ENCODE measurements around the gene UBE2O. TPM values are rescaled to one million over a fixed set of nuclear protein-coding genes. Genes with fewer than 3 reads are reported as not detected.

Gene UBE2O
- total RNA-seq, 1 experiment from 2014 or later, result 19.5 TPM

GRCh38 chr17:76469076-76469990 lies 16.4 kb upstream of the UBE2O start:
- BruUV-seq (replicated peaks), result no TSS peak
- POLR2A ChIA-PET, result interaction anchor here (0.7 to 3.0 kb wide), 3 partner anchors 30 to 38 kb away, joined by 3 to 14 read pairs (median 3); no protein-coding TSS in a partner anchor
- DNase-seq (ENCODE audit: unreplicated experiment), result no peak
- Mint-ChIP-seq H3K9me3 (ENCODE audit: unreplicated experiment) (no peaks in the 10 kb centered on the region), H3K36me3 (ENCODE audit: insufficient read depth, unreplicated experiment) (peaks cover 6% of the 10 kb centered on the region), H3K4me1 (ENCODE audit: insufficient read depth, unreplicated experiment) (no peaks in the 10 kb centered on the region), H3K4me3 (ENCODE audit: unreplicated experiment) (no peak overlapping the region), H3K27ac (ENCODE audit: low read depth, unreplicated experiment) (no peak overlapping the region), H3K27me3 (ENCODE audit: insufficient read depth, unreplicated experiment) (no peaks in the 10 kb centered on the region)
- intact Hi-C loops (cut with micrococcal nuclease), result no loop called here
- TF ChIP-seq CTCF (IDR thresholded peaks at IDR 0.05; ENCODE audit: unreplicated experiment), result no peak
- CTCF ChIA-PET, result interaction anchor here (7.9 kb wide), 1 partner anchor 37 kb away, joined by 134 read pairs; the partner anchor contains the start of gene RHBDF2

GRCh38 chr17:76468634-76469010 lies 15.7 kb upstream of the UBE2O start:
- ChIA-PET POLR2A (interaction anchor here (0.7 to 3.0 kb wide), 2 partner anchors 30 to 38 kb away, joined by 3 to 14 read pairs; no protein-coding TSS in a partner anchor), CTCF (interaction anchor here (7.9 kb wide), 1 partner anchor 38 kb away, joined by 134 read pairs; the partner anchor contains the start of gene RHBDF2)
- Mint-ChIP-seq H3K27ac (ENCODE audit: low read depth, unreplicated experiment) (no peak overlapping the region), H3K9me3 (ENCODE audit: unreplicated experiment) (no peaks in the 10 kb centered on the region), H3K36me3 (ENCODE audit: insufficient read depth, unreplicated experiment) (peaks cover 2% of the 10 kb centered on the region), H3K4me1 (ENCODE audit: insufficient read depth, unreplicated experiment) (no peaks in the 10 kb centered on the region), H3K4me3 (ENCODE audit: unreplicated experiment) (no peak overlapping the region), H3K27me3 (ENCODE audit: insufficient read depth, unreplicated experiment) (no peaks in the 10 kb centered on the region)
- intact Hi-C loops (cut with micrococcal nuclease), result no loop called here
- TF ChIP-seq CTCF (IDR thresholded peaks at IDR 0.05; ENCODE audit: unreplicated experiment), result no peak
- no TSS peak for BruUV-seq (replicated peaks)
- no peak for DNase-seq (ENCODE audit: unreplicated experiment)

DNA sequence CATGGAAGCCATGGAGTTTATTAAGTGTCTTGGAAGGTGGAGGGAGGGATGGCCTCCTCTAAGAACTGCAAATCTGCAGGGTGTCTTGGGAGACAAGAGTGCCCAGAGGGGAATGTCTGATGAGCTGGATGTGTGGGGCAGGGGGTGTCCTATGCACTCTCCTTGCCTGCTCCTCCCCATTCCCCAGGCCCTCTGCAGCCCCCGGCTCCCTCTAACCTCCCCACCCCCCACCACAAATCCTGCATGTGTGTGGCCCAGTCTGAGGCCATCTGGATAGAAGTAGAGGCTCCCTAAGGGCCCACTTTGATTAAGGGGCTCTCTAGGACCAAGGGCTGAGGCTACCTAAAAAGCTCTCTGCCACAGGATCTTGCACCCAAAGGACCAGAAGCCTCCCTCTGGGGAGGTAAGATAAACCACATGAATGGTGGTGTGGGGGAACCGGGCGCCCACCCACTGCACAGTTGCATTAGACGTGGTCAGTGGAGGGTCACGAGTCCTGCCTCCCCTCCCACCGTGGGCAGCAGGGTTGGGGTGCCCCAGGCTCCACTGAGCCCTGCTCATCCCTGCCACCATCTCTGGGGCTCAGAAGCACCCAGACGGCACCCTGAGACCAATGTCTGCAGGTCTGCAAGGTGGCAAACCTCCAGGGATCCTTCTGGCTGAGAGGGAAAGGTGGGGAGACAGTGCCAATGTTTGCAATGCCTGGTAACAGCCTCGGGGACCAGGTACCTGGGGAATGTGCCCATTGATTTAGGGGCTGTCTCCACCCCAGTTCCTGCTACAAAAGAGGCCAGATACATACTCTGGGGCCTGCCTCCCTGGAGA lies 15.1 kb upstream of the UBE2O start:
- CTCF ChIA-PET, result interaction anchor here (0.5 to 7.9 kb wide), 8 partner anchors 11 to 225 kb away, joined by 3 to 134 read pairs (median 4); partner anchors contain the start of gene RHBDF2
- no peaks in the 10 kb centered on the region for H3K36me3 Mint-ChIP-seq (ENCODE audit: insufficient read depth, unreplicated experiment)
- intact Hi-C loops (cut with micrococcal nuclease), result no loop called here
- H3K4me1 Mint-ChIP-seq (ENCODE audit: insufficient read depth, unreplicated experiment), result no peaks in the 10 kb centered on the region
- H3K27ac Mint-ChIP-seq (ENCODE audit: low read depth, unreplicated experiment), result no peak overlapping the region
- no peak overlapping the region for H3K4me3 Mint-ChIP-seq (ENCODE audit: unreplicated experiment)
- BruUV-seq (replicated peaks), result no TSS peak
- H3K27me3 Mint-ChIP-seq (ENCODE audit: insufficient read depth, unreplicated experiment), result no peaks in the 10 kb centered on the region
- DNase-seq (ENCODE audit: unreplicated experiment), result no peak
- no peak for TF ChIP-seq CTCF (IDR thresholded peaks at IDR 0.05; ENCODE audit: unreplicated experiment)
- POLR2A ChIA-PET, result interaction anchor here (1.3 to 3.0 kb wide), 4 partner anchors 21 to 39 kb away, joined by 5 to 18 read pairs (median 10); no protein-coding TSS in a partner anchor
- no peaks in the 10 kb centered on the region for H3K9me3 Mint-ChIP-seq (ENCODE audit: unreplicated experiment)

All from MCF 10A (cell line).